NCI-H345 treated with DMSO at 0.1 percent for 48 hours (cell line): ENCODE data around the gene PDE4A.

Source experiments
- DNase-seq: peaks from one replicate; lab custom pipeline; 2025; ENCODE audit not compliant: unreplicated experiment; lab: John Stamatoyannopoulos, UW

The PDE4A gene

DNA sequence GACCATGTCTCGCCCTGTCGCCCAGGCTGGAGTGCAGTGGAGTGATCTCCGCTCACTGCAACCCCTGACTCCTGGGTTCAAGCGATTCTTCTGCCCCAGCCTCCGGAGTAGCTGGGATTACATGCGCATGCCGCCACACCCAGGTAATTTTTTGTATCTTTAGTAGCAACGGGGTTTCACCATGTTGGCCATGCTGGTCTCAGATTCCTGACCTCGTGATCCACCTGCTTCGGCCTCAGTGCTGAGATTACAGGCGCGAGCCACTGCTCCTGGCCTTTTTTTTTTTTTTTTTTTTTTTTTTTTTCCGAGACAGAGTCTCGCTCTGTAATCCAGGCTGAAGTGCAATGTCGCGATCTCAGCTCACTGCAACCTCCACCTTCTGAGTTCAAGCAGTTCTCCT, 87.7 kb downstream of the PDE4A start:
- DNase-seq, result no peak

DNA sequence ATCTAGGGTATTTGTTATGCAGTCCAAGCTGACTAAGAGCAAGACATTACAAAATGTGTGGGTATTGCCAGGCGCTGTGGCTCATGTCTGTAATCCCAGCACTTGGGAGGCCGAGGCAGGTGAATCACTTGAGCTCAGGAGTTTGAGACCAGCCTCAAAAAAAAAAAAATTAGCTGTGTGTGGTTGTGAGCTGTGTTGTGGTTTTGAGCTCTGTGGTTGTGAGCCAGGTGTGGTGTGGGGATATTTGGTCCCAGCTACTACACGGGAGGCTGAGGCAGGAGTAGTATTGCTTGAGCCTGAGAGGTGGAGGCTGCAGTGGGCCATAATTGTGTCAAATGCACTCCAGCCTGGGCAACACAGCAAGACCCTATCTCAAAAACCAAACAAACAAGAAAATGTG, 88.4 kb downstream of the PDE4A start:
- no peak for DNase-seq

DNA sequence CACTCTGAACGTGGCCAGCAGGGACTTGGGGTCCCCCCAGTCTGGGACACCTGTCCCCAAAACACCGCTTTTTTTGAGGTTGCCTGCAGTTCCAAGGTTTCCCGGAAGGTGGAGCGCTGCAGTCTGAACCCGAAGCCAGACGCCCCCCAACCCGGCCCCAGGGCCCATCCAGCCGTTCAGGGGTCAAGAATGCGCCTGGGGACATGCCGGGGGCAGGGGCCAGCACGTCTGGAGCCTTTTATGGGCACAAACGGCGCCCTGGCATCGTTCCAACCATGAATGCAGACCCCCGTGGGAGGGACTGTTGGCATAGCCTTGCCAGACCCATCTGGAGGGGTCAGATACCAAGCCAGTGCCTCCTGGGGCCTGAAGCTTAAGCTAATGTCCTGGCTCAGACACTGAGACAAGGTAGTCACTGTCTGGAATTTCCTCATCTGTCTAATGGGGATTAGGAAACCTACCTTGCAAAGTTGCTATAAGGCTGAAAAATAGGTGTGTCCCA, 90.0 kb downstream of the PDE4A start:
- DNase-seq, result no peak

DNA sequence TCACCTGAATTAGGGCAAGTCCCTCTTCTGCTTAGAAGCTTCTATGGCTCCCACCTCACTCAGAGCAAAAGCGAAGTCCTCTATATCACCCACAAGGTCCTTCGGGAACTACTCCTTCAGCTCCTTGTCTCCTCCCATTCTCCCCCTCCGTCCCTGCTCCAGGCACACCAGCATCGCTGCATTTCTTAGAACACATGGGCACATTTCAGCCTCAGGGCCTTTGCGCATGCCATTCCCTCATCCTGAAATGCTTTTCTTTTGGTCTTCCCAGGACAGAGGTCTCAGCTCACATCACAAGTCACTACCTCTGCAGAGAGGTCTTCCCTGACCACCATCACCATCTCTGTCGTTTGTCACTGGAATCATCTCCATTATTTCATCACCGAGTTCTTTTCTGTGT, 92.9 kb downstream of the PDE4A start:
- no peak for DNase-seq

DNA sequence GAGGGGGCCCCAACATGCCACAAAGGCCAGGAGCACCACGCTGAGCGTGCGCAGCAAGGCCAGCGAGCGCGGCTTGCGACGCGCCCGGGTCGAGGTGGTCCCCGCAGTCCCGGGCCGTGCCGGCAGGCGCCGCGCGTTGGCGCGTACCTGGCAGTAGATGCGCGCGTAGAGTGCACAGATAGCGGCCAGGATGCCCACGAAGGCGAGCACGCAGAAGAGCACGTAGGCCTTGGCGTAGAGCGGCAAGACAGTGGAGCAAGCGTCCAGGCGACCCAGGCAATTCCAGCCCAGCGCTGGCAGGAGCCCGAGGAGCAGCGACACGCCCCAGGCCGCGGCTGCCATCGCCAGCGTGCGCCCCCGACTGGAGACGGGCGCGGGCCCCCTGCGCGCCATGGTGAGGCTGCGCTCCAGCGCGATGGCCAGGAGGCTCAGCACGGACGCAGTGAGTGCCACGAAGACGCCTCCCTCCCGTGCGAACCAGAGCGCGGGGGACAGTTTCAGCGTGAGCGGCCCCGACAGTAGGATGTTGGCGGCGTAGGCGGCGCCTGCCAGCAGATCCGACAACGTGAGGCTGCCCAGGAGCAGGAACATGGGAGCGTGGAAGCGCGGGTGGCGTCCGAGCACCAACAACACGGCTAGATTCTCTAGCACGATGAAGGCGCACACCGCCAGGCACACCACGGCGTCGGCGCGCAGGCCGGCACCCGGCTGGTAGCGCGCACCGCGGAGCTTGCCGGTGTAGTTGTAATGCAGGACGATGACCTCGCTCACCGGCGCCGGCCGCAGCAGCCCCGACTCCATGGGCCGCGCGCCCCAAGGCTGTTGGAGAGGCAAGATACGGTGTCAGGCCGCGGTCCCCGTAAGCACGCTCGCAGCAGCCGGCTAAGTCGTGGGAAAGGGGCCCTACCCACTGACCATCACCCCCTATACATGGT, 94.1 kb downstream of the PDE4A start:
- DNase-seq, result no peak

DNA sequence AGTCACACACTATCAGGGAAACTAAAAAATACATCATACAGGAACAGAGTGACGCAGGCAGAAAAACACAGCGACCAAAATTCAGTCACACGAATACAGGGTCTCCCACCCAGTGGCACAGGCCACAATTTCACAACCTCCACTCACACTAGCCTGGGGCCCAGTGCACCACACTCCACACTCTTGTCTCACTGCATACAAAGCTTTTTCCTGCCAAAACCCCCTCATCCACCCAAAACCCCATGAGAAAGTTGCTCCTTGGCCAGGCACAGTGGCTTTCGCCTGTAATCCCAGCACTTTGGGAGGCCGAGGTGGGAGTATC, 95.7 kb downstream of the PDE4A start:
- DNase-seq, result no peak

DNA sequence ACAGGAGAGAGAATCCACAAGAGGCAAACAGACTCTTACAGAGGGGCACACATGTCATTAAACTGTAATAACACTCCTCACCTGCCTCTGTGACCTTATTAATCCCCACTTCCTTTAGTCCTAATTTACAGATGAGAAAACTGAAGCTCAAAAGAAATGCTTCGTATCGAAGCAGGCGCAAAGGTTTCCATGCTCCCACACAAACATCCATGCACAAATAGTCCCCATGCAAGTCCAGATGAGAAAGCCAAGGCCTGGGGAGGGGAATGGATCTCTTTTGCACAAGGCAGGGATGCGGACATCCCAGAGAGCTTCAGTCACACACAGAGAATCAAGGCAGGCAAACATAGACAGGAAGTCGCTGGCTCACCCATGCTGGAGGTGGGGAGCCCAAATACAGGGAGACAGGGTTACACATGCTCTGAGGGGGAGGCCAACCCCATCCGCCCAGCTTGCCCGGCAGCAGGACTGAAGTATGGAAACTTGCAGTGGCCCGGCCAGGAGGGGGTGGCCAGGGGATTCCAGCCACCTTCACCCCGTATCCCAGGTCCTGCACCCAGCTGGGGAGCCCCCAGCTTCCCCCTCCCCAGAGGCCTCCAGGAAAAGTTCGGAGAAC, 96.4 kb downstream of the PDE4A start:
- no peak for DNase-seq

DNA sequence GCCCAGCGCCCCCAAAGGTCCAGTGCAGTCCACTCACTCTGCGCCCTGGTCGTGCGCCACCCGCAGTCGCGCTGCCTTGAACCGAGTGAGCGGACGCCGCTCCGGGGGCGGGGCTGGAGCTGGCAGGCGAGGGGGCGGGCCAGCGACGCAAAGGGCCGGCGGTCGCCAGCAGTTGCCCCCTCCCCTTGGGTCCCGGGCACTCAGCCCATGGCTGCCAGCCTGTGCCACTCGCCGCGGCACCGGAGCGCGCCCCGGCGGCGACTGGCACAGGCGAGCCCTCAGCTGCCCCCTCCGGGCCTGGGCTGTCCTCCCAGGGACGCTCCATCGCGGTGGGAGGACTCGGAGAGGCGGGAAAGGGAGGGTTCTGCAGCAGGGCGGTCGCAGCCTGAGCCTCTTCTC, 97.0 kb downstream of the PDE4A start, which contains the start of gene S1PR5:
TSS of gene S1PR5 (minus strand) at position 87 of the 399 bp plus-strand sequence. CDS start 2,436 bp downstream, outside the sequence.
- no peak for DNase-seq

DNA sequence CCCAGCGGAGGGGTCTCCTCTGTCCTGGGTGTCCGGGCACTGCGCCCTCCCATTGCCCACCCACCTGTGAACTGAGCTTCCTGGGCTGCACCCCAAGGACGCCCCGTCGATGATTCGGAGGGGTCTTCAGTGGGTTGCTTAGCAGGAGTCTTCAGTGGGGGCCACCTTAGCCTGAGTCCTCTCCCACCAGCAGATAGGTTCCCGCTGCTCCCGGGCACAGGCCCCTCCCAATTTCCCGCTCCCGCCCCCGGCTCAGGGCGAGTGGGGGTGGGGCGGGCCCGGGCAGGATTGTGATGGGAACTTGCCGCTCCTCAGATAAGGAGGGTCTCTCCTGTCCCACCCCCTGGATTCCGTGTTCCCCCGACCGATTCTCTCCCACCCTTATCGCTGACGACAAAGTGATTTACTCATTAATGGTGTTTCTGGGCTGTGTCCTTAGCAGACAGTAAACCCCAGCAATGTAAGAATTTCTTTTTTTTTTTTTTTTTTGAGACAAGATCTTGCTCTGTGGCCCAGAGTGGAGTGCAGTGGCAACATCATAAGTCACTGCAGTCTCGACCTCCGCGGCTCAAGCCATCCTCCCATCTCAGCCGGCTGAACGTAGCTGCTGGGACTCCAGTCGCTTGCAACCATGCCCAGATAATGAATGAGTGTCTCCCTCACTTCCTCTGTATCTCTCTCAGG, 97.6 kb downstream of the PDE4A start:
- no peak for DNase-seq

DNA sequence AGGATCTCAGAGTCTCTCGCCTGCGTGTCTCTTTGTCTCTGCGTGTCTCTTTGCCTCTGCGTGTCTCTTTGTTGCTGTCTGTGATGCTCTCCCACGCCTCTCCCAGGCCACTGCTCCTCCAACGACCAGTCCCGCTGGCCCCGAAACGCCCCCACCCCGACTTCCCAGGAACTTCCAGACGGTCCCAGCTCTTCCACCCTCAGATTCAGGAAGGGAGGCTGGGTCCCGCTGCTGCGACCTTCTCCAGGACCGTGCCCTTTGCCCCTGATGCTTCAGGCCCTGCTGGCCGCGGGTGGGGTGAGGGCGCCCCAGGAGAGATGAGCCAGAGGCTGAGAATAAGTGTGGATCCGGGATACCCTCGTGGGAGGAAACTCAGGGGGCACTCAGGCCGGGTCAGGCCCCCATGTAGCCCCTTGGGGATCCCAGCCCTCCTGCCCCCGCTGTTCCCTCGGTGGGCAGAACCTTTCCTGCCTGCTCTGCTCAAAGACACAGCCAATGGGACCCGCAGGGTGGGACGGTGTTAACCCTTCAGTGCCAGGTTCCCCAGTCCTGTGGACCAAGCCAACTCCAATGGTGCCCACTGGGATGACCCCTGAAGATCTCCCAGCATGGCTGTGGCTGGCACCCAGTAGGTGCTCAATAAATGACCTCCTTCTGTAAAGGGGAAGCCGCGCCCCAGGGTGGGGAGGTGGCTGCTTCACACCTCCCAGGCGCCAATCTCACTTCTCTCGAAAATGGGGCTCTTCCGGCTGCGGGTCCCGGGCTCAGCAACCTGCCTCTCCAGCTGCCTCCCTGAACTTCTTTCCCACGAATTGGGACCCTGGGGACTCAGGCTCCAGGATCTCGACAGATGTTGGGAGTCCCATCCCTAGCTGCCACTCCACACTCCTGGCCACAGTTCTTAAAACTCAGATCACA, 98.4 kb downstream of the PDE4A start:
- DNase-seq, result no peak
